Mesenchymal stem cell (in vitro differentiated cells and primary cell): ENCODE data around the gene TBC1D30.

Source experiments
- DNase-seq: peaks from one replicate; pipeline ENCODE4 v3.0.0-alpha.2; 2013
- H2AFZ ChIP-seq: one replicate; pipeline ENCODE4 v1.6.1; 2013; ENCODE audit warnings: low read depth, mild to moderate bottlenecking, control low read depth, inconsistent platforms, low read length, moderate library complexity
- H2AK5ac ChIP-seq: 2 replicates; pipeline ENCODE4 v1.6.1; 2013; ENCODE audit warnings: low read length, moderate library complexity, mild to moderate bottlenecking, inconsistent platforms; ENCODE audit not compliant: severe bottlenecking
- H2BK120ac ChIP-seq: one replicate; pipeline ENCODE4 v1.6.1; 2013; ENCODE audit warnings: low read depth, mild to moderate bottlenecking, inconsistent platforms, low read length, moderate library complexity
- H2BK12ac ChIP-seq, 2 experiments: one replicate each; pipeline ENCODE4 v1.6.1; 2013; ENCODE audit warnings: inconsistent platforms in 2 of 2, low read length in 2 of 2, mild to moderate bottlenecking in 2 of 2, moderate library complexity in 2 of 2, control low read depth in 1 of 2
- H2BK15ac ChIP-seq: one replicate; pipeline ENCODE4 v1.6.1; 2013; ENCODE audit warnings: mild to moderate bottlenecking, low read depth, inconsistent platforms; ENCODE audit not compliant: poor library complexity, severe bottlenecking
- H2BK5ac ChIP-seq: 2 replicates; pipeline ENCODE4 v1.6.1; 2013; ENCODE audit warnings: low read depth, mild to moderate bottlenecking, low read length, control low read depth, inconsistent platforms; ENCODE audit not compliant: poor library complexity, severe bottlenecking
- H3K14ac ChIP-seq, 2 experiments: one replicate each; pipeline ENCODE4 v1.6.1; 2013; ENCODE audit warnings: inconsistent platforms in 2 of 2, low read length in 2 of 2, control low read depth in 1 of 2, mild to moderate bottlenecking in 1 of 2, moderate library complexity in 1 of 2
- H3K18ac ChIP-seq, 2 experiments: one replicate each; pipeline ENCODE4 v1.6.1; 2013; ENCODE audit warnings: inconsistent platforms in 2 of 2, low read length in 2 of 2, control low read depth in 1 of 2, low read depth in 1 of 2, mild to moderate bottlenecking in 1 of 2
- H3K23ac ChIP-seq, 2 experiments: one replicate each; pipeline ENCODE4 v1.6.1; 2013; ENCODE audit warnings: inconsistent platforms in 2 of 2, low read length in 2 of 2, mild to moderate bottlenecking in 2 of 2, moderate library complexity in 2 of 2, control low read depth in 1 of 2
- H3K27ac ChIP-seq: 2 replicates; pipeline ENCODE4 v1.5.1; 2013; ENCODE audit warnings: mild to moderate bottlenecking, moderate library complexity, low read length, control low read depth, inconsistent platforms; ENCODE audit not compliant: poor library complexity, severe bottlenecking
- H3K27me3 ChIP-seq, 2 experiments: 2 replicates each; pipeline versions ENCODE4 v1.6.1 to v1.7.0; 2013; ENCODE audit warnings: low read length in 2 of 2, mild to moderate bottlenecking in 2 of 2, moderate library complexity in 2 of 2, control low read depth in 1 of 2, inconsistent platforms in 1 of 2; ENCODE audit not compliant: control insufficient read depth in 1 of 2, insufficient read depth in 1 of 2
- H3K36me3 ChIP-seq, 2 experiments: 2 replicates each; pipeline versions ENCODE4 v1.6.1 to v1.7.0; 2013; ENCODE audit warnings: low read length in 2 of 2, control low read depth in 1 of 2, inconsistent platforms in 1 of 2, low read depth in 1 of 2, mild to moderate bottlenecking in 1 of 2; ENCODE audit not compliant: insufficient read depth in 2 of 2, control insufficient read depth in 1 of 2
- H3K4ac ChIP-seq, 2 experiments: one replicate each; pipeline ENCODE4 v1.6.1; 2013; ENCODE audit warnings: inconsistent platforms in 2 of 2, low read length in 2 of 2, mild to moderate bottlenecking in 2 of 2, moderate library complexity in 2 of 2, control low read depth in 1 of 2, low read depth in 1 of 2
- H3K4me1 ChIP-seq: 2 replicates; pipeline ENCODE4 v1.6.1; 2013; ENCODE audit warnings: low read depth, low read length, control low read depth; ENCODE audit not compliant: control insufficient read depth, insufficient read depth
- H3K4me2 ChIP-seq: 2 replicates; pipeline ENCODE4 v1.6.1; 2013; ENCODE audit warnings: low read length, mild to moderate bottlenecking, inconsistent platforms; ENCODE audit not compliant: poor library complexity, severe bottlenecking
- H3K4me3 ChIP-seq, 2 experiments: 2 replicates each; pipeline versions ENCODE4 v1.5.1 to v1.7.0; 2013; ENCODE audit warnings: low read length in 2 of 2, mild to moderate bottlenecking in 2 of 2, control low read depth in 1 of 2, low read depth in 1 of 2; ENCODE audit not compliant: insufficient read depth in 1 of 2
- H3K79me1 ChIP-seq: replicated peaks from 2 replicates; pipeline ENCODE4 v1.6.1; 2013; ENCODE audit warnings: mild to moderate bottlenecking, control low read depth, low read length, inconsistent platforms; ENCODE audit not compliant: poor library complexity, severe bottlenecking
- H3K9ac ChIP-seq: 2 replicates; pipeline ENCODE4 v1.7.0; 2013; ENCODE audit warnings: mild to moderate bottlenecking, low read length, moderate library complexity
- H3K9me3 ChIP-seq: 2 replicates; pipeline ENCODE4 v1.7.0; 2013; ENCODE audit warnings: mild to moderate bottlenecking, low read length; ENCODE audit not compliant: control insufficient read depth
- H4K8ac ChIP-seq: one replicate; pipeline ENCODE4 v1.6.1; 2013; ENCODE audit warnings: inconsistent platforms, mild to moderate bottlenecking, low read length, moderate library complexity
- H4K91ac ChIP-seq: one replicate; pipeline ENCODE4 v1.6.1; 2013; ENCODE audit warnings: mild to moderate bottlenecking, low read length, inconsistent platforms
- WGBS: methylation state at CpG from one replicate; pipeline ENCODE4 v1.1.7; 2013; ENCODE audit warnings: mixed read lengths; 5-methylcytosine and 5-hydroxymethylcytosine counted together

The TBC1D30 gene

DNA sequence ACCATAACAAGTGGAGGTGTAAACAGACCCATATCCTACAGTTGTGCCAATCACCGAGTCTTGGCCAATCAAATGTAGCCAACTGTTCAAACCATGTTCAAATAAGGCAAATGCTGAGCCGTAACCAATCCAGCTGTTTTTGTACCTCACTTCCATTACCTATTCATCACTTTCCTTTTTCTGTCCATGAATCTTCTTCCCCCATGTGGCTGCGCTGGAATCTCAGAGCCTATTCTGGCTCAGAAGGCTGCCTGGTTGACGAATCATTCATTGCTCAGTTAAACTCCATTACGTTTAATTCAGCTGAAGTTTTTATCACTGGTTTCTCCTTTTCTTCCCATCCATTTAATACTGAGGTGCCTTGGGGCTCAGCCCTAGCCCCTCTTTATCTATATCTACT lies 71.1 kb downstream of the TBC1D30 start:
- H3K4me1 ChIP-seq = no peaks in the 10 kb centered on the region
- no peak overlapping the region for H3K14ac ChIP-seq
- H2BK120ac ChIP-seq = no peak overlapping the region
- H3K4ac ChIP-seq = no peak overlapping the region
- no peak overlapping the region for H2AFZ ChIP-seq
- no peaks in the 10 kb centered on the region for H3K36me3 ChIP-seq
- peaks cover 0 to 34% of the 10 kb centered on the region in 2 experiments for H3K27me3 ChIP-seq
- WGBS = 72% methylated on average over 5 of the region's 5 CpGs
- no peak overlapping the region for H2BK12ac ChIP-seq
- DNase-seq = peak; percentile 4
- H2AK5ac ChIP-seq = no peak overlapping the region
- no peaks in the 10 kb centered on the region for H3K79me1 ChIP-seq
- H3K27ac ChIP-seq = no peak overlapping the region
- H3K9me3 ChIP-seq = no peaks in the 10 kb centered on the region
- no peak overlapping the region for H2BK5ac ChIP-seq
- H3K18ac ChIP-seq = no peak overlapping the region
- H3K4me3 ChIP-seq = no peak overlapping the region
- H2BK15ac ChIP-seq = no peak overlapping the region
- no peak overlapping the region for H3K23ac ChIP-seq
- H3K4me2 ChIP-seq = no peak overlapping the region
- no peak overlapping the region for H3K9ac ChIP-seq
- H4K91ac ChIP-seq = no peak overlapping the region
- H4K8ac ChIP-seq = no peak overlapping the region

DNA sequence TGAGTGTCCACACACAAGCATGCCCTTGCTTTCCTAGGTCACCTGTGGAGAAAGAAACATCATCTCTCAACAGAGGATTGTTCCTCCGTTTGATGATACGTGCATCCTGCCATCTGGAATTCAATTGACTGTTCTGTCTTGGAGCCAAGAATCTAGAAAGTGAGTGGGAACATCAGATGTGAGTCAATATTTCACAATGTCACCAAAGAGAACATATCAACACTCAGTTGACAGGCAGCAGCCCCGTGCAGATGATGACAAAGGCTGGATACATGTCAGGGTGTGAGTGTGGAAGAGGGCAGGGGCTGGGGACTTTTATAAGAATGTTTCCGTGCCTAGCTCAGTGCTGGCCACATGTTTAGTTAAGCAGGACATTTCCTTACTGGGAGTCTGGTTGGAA lies 76.1 kb downstream of the TBC1D30 start:
- 0% methylated on average over 1 of the region's 4 CpGs for WGBS
- H3K23ac ChIP-seq = no peak overlapping the region
- no peak overlapping the region for H2BK12ac ChIP-seq
- no peak overlapping the region for H2BK15ac ChIP-seq
- no peak overlapping the region for H3K18ac ChIP-seq
- no peak overlapping the region for H3K14ac ChIP-seq
- no peak for DNase-seq
- no peak overlapping the region for H3K4me3 ChIP-seq
- no peak overlapping the region for H3K4me2 ChIP-seq
- H3K4ac ChIP-seq = no peak overlapping the region
- no peaks in the 10 kb centered on the region for H3K4me1 ChIP-seq
- no peak overlapping the region for H4K91ac ChIP-seq
- H2BK120ac ChIP-seq = no peak overlapping the region
- no peak overlapping the region for H2AK5ac ChIP-seq
- no peak overlapping the region for H3K9ac ChIP-seq
- no peak overlapping the region for H2BK5ac ChIP-seq
- no peaks in the 10 kb centered on the region for H3K9me3 ChIP-seq
- peaks cover 0 to 32% of the 10 kb centered on the region in 2 experiments for H3K27me3 ChIP-seq
- H3K27ac ChIP-seq = no peak overlapping the region
- no peak overlapping the region for H2AFZ ChIP-seq
- H4K8ac ChIP-seq = no peak overlapping the region
- H3K79me1 ChIP-seq = no peaks in the 10 kb centered on the region
- H3K36me3 ChIP-seq = no peaks in the 10 kb centered on the region

DNA sequence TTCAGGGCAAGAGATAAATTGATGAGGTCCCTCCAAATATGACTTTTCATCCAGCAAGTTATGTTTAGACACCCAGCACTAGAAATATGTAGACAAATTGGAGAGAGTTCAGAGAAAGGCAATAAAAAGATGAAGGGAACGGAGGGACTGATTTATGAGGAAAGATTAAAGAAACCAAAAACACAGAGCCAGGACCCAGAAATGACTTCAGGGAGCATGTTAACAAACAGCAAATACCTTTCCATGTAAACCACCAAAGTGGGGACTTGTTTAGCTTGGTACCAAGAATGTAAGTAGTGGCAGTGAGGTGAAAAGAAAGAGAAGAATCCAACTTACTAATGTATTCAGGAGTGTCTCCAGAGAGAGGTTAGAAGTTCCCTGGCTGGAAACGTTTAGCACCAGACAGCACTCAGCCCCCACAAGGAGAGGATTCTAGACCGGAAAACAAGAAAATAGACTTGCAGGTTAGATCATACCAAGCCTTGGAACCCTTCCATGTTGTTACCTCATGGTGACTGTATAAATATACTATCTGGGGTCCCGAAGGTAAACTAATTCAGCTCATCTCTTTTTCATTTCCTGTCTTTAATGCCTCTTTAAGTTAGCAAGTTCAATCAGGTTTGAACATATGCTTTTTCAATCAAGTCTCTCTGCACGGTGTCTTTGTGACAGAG lies 79.2 kb downstream of the TBC1D30 start:
- Histone ChIP-seq H3K9me3 (no peaks in the 10 kb centered on the region), H3K9ac (no peak overlapping the region), H3K27ac (no peak overlapping the region), H3K4me3 (no peak overlapping the region), H3K18ac (no peak overlapping the region), H2AFZ (no peak overlapping the region), H2BK15ac (no peak overlapping the region), H3K23ac (no peak overlapping the region), H4K8ac (no peak overlapping the region), H2AK5ac (no peak overlapping the region), H3K4me2 (no peak overlapping the region), H3K14ac (no peak overlapping the region), H3K4ac (no peak overlapping the region), H3K79me1 (no peaks in the 10 kb centered on the region), H3K4me1 (no peaks in the 10 kb centered on the region), H3K36me3 (no peaks in the 10 kb centered on the region), H3K27me3 (peaks cover 0 to 28% of the 10 kb centered on the region in 2 experiments), H4K91ac (no peak overlapping the region), H2BK5ac (no peak overlapping the region), H2BK12ac (no peak overlapping the region), H2BK120ac (no peak overlapping the region)
- DNase-seq = no peak
- WGBS = 70% methylated on average over 4 of the region's 5 CpGs

DNA sequence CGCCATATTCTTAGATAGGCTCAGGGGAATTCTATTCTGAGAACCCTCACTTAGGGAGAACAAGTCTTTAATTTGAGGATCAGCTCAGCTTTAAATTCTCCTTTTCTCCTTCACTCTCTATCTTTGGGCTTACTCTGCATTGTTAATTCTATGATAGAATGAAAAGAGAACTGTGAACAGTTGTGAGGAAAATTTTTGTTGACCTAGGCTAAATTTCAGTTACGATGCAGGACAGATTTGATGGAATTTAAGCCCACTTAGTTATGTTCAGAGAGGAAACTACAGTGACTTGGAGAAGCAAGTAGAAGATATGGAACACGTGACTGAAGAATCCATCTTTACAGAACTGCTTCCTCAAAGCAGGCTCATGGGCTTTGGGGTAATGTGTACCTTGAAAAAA lies 82.7 kb downstream of the TBC1D30 start:
- H2BK15ac ChIP-seq = no peak overlapping the region
- H3K27me3 ChIP-seq = peaks cover 0 to 32% of the 10 kb centered on the region in 2 experiments
- H3K23ac ChIP-seq = no peak overlapping the region
- H4K8ac ChIP-seq = no peak overlapping the region
- H3K9me3 ChIP-seq = no peaks in the 10 kb centered on the region
- H3K14ac ChIP-seq = no peak overlapping the region
- H2BK5ac ChIP-seq = no peak overlapping the region
- WGBS = 80% methylated on average over 3 of the region's 3 CpGs
- no peak overlapping the region for H3K27ac ChIP-seq
- no peak overlapping the region for H2AFZ ChIP-seq
- H3K4me1 ChIP-seq = no peaks in the 10 kb centered on the region
- H3K4me3 ChIP-seq = no peak overlapping the region
- H3K18ac ChIP-seq = no peak overlapping the region
- no peak overlapping the region for H2BK12ac ChIP-seq
- no peak overlapping the region for H4K91ac ChIP-seq
- H3K9ac ChIP-seq = no peak overlapping the region
- no peak for DNase-seq
- H3K4ac ChIP-seq = no peak overlapping the region
- H3K79me1 ChIP-seq = no peaks in the 10 kb centered on the region
- H2BK120ac ChIP-seq = no peak overlapping the region
- H3K4me2 ChIP-seq = no peak overlapping the region
- no peaks in the 10 kb centered on the region for H3K36me3 ChIP-seq
- H2AK5ac ChIP-seq = no peak overlapping the region
